ENCODE results near the gene ZIC4. TPM values are rescaled to one million over a fixed set of nuclear protein-coding genes. Genes with fewer than 3 reads are reported as not detected.

ZIC4 gene
- total RNA-seq, 5 donors from 2014 or later (not counting 1 experiment from before 2014, with no cell fraction given), result not detected

- Mint-ChIP-seq H3K27me3 (peaks cover 56 to 82% of the 10 kb centered on the region in 2 donors), H3K27ac (no peak overlapping the region), H3K4me3 (no peak overlapping the region), H3K36me3 (peaks cover 3% of the 10 kb centered on the region), H3K4me1 (no peaks in the 10 kb centered on the region), H3K9me3 (peaks cover 0 to 5% (median 5%) of the 10 kb centered on the region in 3 donors)
- ChIA-PET CTCF (no interaction called here), POLR2A (interaction anchor here in 1 of 2 donors (0.5 kb wide), 1 partner anchor 28 kb away, joined by 3 read pairs; no protein-coding TSS in a partner anchor)
- H3K4me1 ChIP-seq (ENCODE audit: control insufficient read depth in 1 of 2, extremely low read depth in 1 of 2, insufficient read depth in 2 of 2, low read length in 2 of 2), result no peaks in the 10 kb centered on the region
- peaks cover 25 to 51% of the 10 kb centered on the region in 2 experiments for H3K27me3 ChIP-seq (replicated peaks in 1 of 2; ENCODE audit: control insufficient read depth in 2 of 2, extremely low read depth in 1 of 2, insufficient read depth in 2 of 2, low read length in 1 of 2)
- 0% methylated on average over 1 of the region's 5 CpGs for WGBS (ENCODE audit: insufficient coverage)
- H3K27ac ChIP-seq (ENCODE audit: low read length), result no peak overlapping the region
- no peak overlapping the region for H3K4me3 ChIP-seq (ENCODE audit: control insufficient read depth in 1 of 2, extremely low read depth in 1 of 2, low read length in 1 of 2)
- no peaks in the 10 kb centered on the region for H3K9me3 ChIP-seq
- no peaks in the 10 kb centered on the region for H3K36me3 ChIP-seq (ENCODE audit: control insufficient read depth in 2 of 2, extremely low read depth in 1 of 2, insufficient read depth in 1 of 2, low read length in 1 of 2)
- DNase-seq, result no peak
- ATAC-seq (replicated peaks in 1 of 4), result no peak
Measured at GRCh38 chr3:147402159-147402558, 4.2 kb downstream of the ZIC4 start.

DNA sequence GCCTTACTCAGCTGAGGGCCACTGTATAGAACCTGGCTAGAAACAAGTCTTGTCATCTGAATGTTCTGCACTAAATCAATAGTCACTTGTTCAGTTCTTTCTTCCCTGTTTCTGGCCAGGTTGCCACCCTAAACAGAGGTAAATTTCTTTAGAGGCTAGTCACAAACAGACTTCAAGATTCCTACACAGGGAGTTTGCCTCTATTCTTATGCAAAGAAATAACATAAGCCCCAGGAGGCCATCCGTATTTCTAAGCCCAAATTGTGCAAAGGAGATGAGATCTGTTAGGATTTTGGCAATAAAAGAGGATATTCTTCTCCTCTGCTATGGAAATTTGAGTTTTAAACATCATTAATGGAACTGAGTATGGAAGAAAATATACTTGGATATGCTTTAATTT lies 4.9 kb downstream of the ZIC4 start:
- no peak overlapping the region for H3K27ac Mint-ChIP-seq
- no peak overlapping the region for H3K4me3 Mint-ChIP-seq
- H3K27me3 Mint-ChIP-seq, result peaks cover 52 to 81% of the 10 kb centered on the region in 2 donors
- Histone ChIP-seq H3K9me3 (no peaks in the 10 kb centered on the region), H3K4me1 (ENCODE audit: control insufficient read depth in 1 of 2, extremely low read depth in 1 of 2, insufficient read depth in 2 of 2, low read length in 2 of 2) (no peaks in the 10 kb centered on the region), H3K36me3 (ENCODE audit: control insufficient read depth in 2 of 2, extremely low read depth in 1 of 2, insufficient read depth in 1 of 2, low read length in 1 of 2) (no peaks in the 10 kb centered on the region), H3K4me3 (ENCODE audit: control insufficient read depth in 1 of 2, extremely low read depth in 1 of 2, low read length in 1 of 2) (no peak overlapping the region), H3K27me3 (replicated peaks in 1 of 2; ENCODE audit: control insufficient read depth in 2 of 2, extremely low read depth in 1 of 2, insufficient read depth in 2 of 2, low read length in 1 of 2) (peaks cover 25 to 52% of the 10 kb centered on the region in 2 experiments), H3K27ac (ENCODE audit: low read length) (no peak overlapping the region)
- ATAC-seq (replicated peaks in 1 of 4) (no peak), DNase-seq (no peak)
- no CpG with 5 or more reads among the region's 1 CpG for WGBS (ENCODE audit: insufficient coverage)
- ChIA-PET POLR2A (no interaction called here), CTCF (no interaction called here)
- H3K9me3 Mint-ChIP-seq, result peaks cover 0 to 5% (median 4%) of the 10 kb centered on the region in 3 donors
- no peaks in the 10 kb centered on the region for H3K4me1 Mint-ChIP-seq
- peaks cover 3% of the 10 kb centered on the region for H3K36me3 Mint-ChIP-seq

GRCh38 chr3:147400999-147401398 lies 5.3 kb downstream of the ZIC4 start:
- ChIA-PET POLR2A (no interaction called here), CTCF (no interaction called here)
- no peaks in the 10 kb centered on the region for H3K9me3 ChIP-seq
- H3K36me3 ChIP-seq (ENCODE audit: control insufficient read depth in 2 of 2, extremely low read depth in 1 of 2, insufficient read depth in 1 of 2, low read length in 1 of 2), result no peaks in the 10 kb centered on the region
- Mint-ChIP-seq H3K27me3 (peaks cover 50 to 79% of the 10 kb centered on the region in 2 donors), H3K27ac (no peak overlapping the region), H3K4me1 (no peaks in the 10 kb centered on the region), H3K4me3 (no peak overlapping the region), H3K36me3 (peaks cover 3% of the 10 kb centered on the region), H3K9me3 (peaks cover 0 to 5% (median 4%) of the 10 kb centered on the region in 3 donors)
- WGBS (ENCODE audit: insufficient coverage), result no CpG with 5 or more reads among the region's 1 CpG
- peaks cover 25 to 52% of the 10 kb centered on the region in 2 experiments for H3K27me3 ChIP-seq (replicated peaks in 1 of 2; ENCODE audit: control insufficient read depth in 2 of 2, extremely low read depth in 1 of 2, insufficient read depth in 2 of 2, low read length in 1 of 2)
- ATAC-seq (replicated peaks in 1 of 4) (no peak), DNase-seq (no peak)
- H3K27ac ChIP-seq (ENCODE audit: low read length), result no peak overlapping the region
- H3K4me1 ChIP-seq (ENCODE audit: control insufficient read depth in 1 of 2, extremely low read depth in 1 of 2, insufficient read depth in 2 of 2, low read length in 2 of 2), result no peaks in the 10 kb centered on the region
- H3K4me3 ChIP-seq (ENCODE audit: control insufficient read depth in 1 of 2, extremely low read depth in 1 of 2, low read length in 1 of 2), result no peak overlapping the region

DNA sequence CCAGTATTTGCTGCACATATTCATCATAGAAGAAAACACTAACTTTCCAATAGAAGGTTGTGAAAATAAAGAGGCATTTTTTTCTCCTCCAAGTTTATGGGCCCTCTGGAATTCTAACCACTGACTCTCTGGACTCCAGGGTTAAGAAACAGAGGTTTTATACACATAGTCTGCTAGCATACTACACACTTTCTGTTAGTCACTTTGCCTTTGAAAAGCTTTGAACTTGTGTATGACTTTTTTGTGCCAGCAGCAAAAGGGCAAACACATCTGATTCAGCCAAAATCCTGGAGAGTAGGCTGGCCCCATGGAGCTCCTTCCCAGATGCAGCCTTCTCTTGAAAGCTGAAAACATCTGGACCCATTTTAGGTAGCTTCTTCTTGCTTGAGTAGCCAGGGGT lies 6.2 kb downstream of the ZIC4 start:
- no peak overlapping the region for H3K4me3 ChIP-seq (ENCODE audit: control insufficient read depth in 1 of 2, extremely low read depth in 1 of 2, low read length in 1 of 2)
- H3K27ac Mint-ChIP-seq, result no peak overlapping the region
- no peak overlapping the region for H3K4me3 Mint-ChIP-seq
- ChIA-PET CTCF (no interaction called here), POLR2A (no interaction called here)
- H3K27ac ChIP-seq (ENCODE audit: low read length), result no peak overlapping the region
- H3K27me3 Mint-ChIP-seq, result peaks cover 57 to 79% of the 10 kb centered on the region in 2 donors
- H3K27me3 ChIP-seq (replicated peaks in 1 of 2; ENCODE audit: control insufficient read depth in 2 of 2, extremely low read depth in 1 of 2, insufficient read depth in 2 of 2, low read length in 1 of 2), result peaks cover 24 to 52% of the 10 kb centered on the region in 2 experiments
- ATAC-seq (replicated peaks in 1 of 4) (no peak), DNase-seq (no peak)
- no peaks in the 10 kb centered on the region for H3K4me1 ChIP-seq (ENCODE audit: control insufficient read depth in 1 of 2, extremely low read depth in 1 of 2, insufficient read depth in 2 of 2, low read length in 2 of 2)
- peaks cover 3% of the 10 kb centered on the region for H3K36me3 Mint-ChIP-seq
- H3K4me1 Mint-ChIP-seq, result no peaks in the 10 kb centered on the region
- peaks cover 0 to 5% (median 4%) of the 10 kb centered on the region in 3 donors for H3K9me3 Mint-ChIP-seq
- H3K9me3 ChIP-seq, result no peaks in the 10 kb centered on the region
- H3K36me3 ChIP-seq (ENCODE audit: control insufficient read depth in 2 of 2, extremely low read depth in 1 of 2, insufficient read depth in 1 of 2, low read length in 1 of 2), result no peaks in the 10 kb centered on the region

DNA sequence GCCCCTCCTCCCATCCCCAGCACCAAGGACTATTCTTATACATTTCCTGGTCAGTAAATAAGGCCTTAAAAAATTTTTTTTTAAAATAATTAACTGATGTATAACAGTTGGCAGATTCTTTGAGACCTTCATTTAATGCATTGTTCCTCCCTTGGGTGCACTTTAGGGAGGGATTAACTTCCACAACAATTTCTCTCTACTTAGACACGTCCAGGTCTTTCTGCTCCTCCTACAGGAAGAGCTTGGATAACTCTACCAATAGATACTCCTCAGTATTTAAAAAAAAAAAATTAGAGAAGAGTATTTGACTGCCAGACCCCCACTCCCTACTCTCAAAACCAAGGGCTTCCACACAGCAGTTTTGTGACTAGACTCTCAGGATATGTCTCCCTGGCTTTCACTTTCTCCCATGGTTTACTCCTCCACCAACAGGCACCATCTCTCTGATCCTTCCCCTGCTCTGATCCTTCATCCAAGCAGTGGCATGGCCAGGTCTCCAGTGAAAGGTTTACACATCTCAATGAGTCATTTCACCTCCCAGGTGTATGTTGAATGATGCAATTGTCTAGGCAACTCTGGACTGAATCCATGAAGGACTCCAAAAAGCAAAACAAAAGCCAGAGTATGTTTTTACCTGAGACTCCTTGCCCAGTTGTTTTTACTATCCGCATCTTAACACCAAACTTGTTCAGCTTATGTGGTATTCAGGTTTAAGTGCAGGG lies 7.4 kb downstream of the ZIC4 start:
- no peaks in the 10 kb centered on the region for H3K36me3 ChIP-seq (ENCODE audit: control insufficient read depth in 2 of 2, extremely low read depth in 1 of 2, insufficient read depth in 1 of 2, low read length in 1 of 2)
- Mint-ChIP-seq H3K36me3 (peaks cover 3% of the 10 kb centered on the region), H3K4me3 (no peak overlapping the region), H3K27ac (no peak overlapping the region), H3K9me3 (peaks cover 0 to 5% (median 4%) of the 10 kb centered on the region in 3 donors), H3K4me1 (peaks cover 0 to 1% (median under 1%) of the 10 kb centered on the region in 3 donors), H3K27me3 (peaks cover 60 to 80% of the 10 kb centered on the region in 2 donors)
- no CpG with 5 or more reads among the region's 2 CpGs for WGBS (ENCODE audit: insufficient coverage)
- ATAC-seq (replicated peaks in 1 of 4), result no peak
- H3K4me1 ChIP-seq (ENCODE audit: control insufficient read depth in 1 of 2, extremely low read depth in 1 of 2, insufficient read depth in 2 of 2, low read length in 2 of 2), result no peaks in the 10 kb centered on the region
- CTCF ChIA-PET, result no interaction called here
- no peak overlapping the region for H3K4me3 ChIP-seq (ENCODE audit: control insufficient read depth in 1 of 2, extremely low read depth in 1 of 2, low read length in 1 of 2)
- H3K27ac ChIP-seq (ENCODE audit: low read length), result no peak overlapping the region
- DNase-seq, result no peak
- POLR2A ChIA-PET, result no interaction called here
- H3K27me3 ChIP-seq (replicated peaks in 1 of 2; ENCODE audit: control insufficient read depth in 2 of 2, extremely low read depth in 1 of 2, insufficient read depth in 2 of 2, low read length in 1 of 2), result peaks cover 23 to 50% of the 10 kb centered on the region in 2 experiments
- H3K9me3 ChIP-seq, result no peaks in the 10 kb centered on the region

- H3K36me3 ChIP-seq (ENCODE audit: control insufficient read depth in 2 of 2, extremely low read depth in 1 of 2, insufficient read depth in 1 of 2, low read length in 1 of 2), result no peaks in the 10 kb centered on the region
- H3K27me3 Mint-ChIP-seq, result peaks cover 56 to 75% of the 10 kb centered on the region in 2 donors
Measured at GRCh38 chr3:147397875-147398812, 8.2 kb downstream of the ZIC4 start.

More at GRCh38 chr3:147397875-147398812, 8.2 kb downstream of the ZIC4 start:
- peaks cover 0 to 3% (median 2%) of the 10 kb centered on the region in 3 donors for H3K4me1 Mint-ChIP-seq
- no peaks in the 10 kb centered on the region for H3K9me3 ChIP-seq
- no peak for DNase-seq
- H3K4me3 Mint-ChIP-seq, result no peak overlapping the region
- H3K36me3 Mint-ChIP-seq, result peaks cover 3% of the 10 kb centered on the region
- 14% methylated on average over 15 of the region's 46 CpGs for WGBS (ENCODE audit: insufficient coverage)
- H3K9me3 Mint-ChIP-seq, result peaks cover 0 to 5% (median 0%) of the 10 kb centered on the region in 3 donors
- no peak overlapping the region for H3K4me3 ChIP-seq (ENCODE audit: control insufficient read depth in 1 of 2, extremely low read depth in 1 of 2, low read length in 1 of 2)
- H3K27ac Mint-ChIP-seq, result no peak overlapping the region
- H3K27me3 ChIP-seq (replicated peaks in 1 of 2; ENCODE audit: control insufficient read depth in 2 of 2, extremely low read depth in 1 of 2, insufficient read depth in 2 of 2, low read length in 1 of 2), result peaks cover 26 to 52% of the 10 kb centered on the region in 2 experiments
- no peak for ATAC-seq (replicated peaks in 1 of 4)
- CTCF ChIA-PET, result no interaction called here
- POLR2A ChIA-PET, result no interaction called here
- H3K4me1 ChIP-seq (ENCODE audit: control insufficient read depth in 1 of 2, extremely low read depth in 1 of 2, insufficient read depth in 2 of 2, low read length in 2 of 2), result no peaks in the 10 kb centered on the region
- no peak overlapping the region for H3K27ac ChIP-seq (ENCODE audit: low read length)

Data from T-cell (primary cell).